Stimulated activated naive CD8-positive, alpha-beta T cell treated with anti-CD3 and anti-CD28 coated beads, Interleukin-15, Interleukin-2, amounts not matched to agents 100 U/mL and 50 U/mL, for 24 hours (primary cell): ENCODE data around the gene NPTN.
"Not testable (repeated sequence)": the region's sequence is repeated elsewhere in the genome, so short reads cannot be mapped to it uniquely, and the experiment has no call there.

Experiments used
- ATAC-seq: fragments of 150-1000 bp; cut with Tn5 transposase; one replicate; pipeline ENCODE4 v1.10.0; 2021
- DNase-seq: peaks from one replicate; pipeline ENCODE4 v3.0.0; 2021

NPTN gene

GRCh38 chr15:73570355-73571032 lies 62.7 kb downstream of the NPTN start:
- ATAC-seq, result no peak

GRCh38 chr15:73569361-73569760 lies 63.8 kb downstream of the NPTN start:
- DNase-seq, result no peak

More at GRCh38 chr15:73570355-73571032, 62.7 kb downstream of the NPTN start:
- no peak for DNase-seq

DNA sequence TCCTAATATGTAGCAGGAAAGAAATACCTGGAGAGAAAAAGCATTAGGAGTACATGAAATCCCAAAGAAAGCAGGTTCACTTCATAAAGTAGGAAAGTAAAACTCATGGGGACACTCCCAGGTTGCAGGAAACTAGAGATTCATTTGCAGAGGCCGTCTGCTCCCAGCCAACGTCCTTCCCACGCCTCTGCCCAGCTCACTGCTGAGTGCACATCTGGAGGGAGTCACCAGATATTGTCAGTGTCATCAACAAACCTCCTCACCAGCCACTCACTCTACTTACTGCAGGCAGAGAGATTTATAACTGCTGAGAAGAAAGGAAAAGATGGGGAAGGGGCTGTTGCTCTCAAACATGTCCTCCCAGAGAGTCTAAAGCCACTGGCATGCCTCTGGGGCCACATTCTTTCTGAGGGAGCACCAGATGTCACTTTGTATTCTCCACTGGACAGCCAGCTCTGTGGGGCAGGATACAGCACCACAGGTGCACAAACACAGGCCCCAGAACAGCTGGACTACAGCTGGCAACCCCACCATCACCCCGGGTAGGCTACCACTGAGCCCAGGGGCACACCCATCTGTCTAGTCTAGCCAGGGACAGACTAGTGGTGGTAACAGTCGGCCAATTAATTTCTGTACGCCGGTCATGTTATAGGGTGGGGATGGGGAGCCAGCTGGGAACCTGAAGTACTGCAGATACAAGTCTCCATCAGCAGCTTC lies 64.5 kb downstream of the NPTN start:
- DNase-seq (no peak), ATAC-seq (no peak)

More at GRCh38 chr15:73569361-73569760, 63.8 kb downstream of the NPTN start:
- ATAC-seq, result no peak

- no peak for DNase-seq
- ATAC-seq, result no peak
Observed at GRCh38 chr15:73567020-73567419, 66.2 kb downstream of the NPTN start.

GRCh38 chr15:73564255-73564654 lies 68.9 kb downstream of the NPTN start:
- ATAC-seq (no peak), DNase-seq (no peak)

GRCh38 chr15:73560501-73561117 lies 72.6 kb downstream of the NPTN start:
- DNase-seq (no peak), ATAC-seq (no peak)

DNA sequence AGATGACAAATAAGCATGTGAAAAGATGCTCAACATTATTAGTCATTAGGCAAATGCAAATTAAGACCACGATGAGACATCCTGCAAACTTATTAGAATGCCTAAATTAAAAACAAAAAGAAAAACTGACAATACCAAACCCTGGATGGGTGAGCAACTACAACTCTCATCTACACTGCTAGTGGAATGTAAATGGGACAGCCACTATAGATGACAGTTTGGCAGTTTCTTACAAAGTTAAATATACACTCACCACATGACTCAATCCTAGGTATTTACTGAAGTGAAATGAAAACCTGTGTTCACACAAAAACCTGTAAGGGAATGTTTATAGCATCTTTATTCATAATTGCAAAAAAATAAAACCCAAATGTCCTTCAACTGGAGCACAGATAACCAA lies 74.7 kb downstream of the NPTN start:
- no peak for ATAC-seq
- no peak for DNase-seq

- DNase-seq (no peak), ATAC-seq (no peak)
Observed at GRCh38 chr15:73555080-73555479, 78.1 kb downstream of the NPTN start.

- no peak for ATAC-seq
Observed at GRCh38 chr15:73550190-73550589, 83.0 kb downstream of the NPTN start.

DNA sequence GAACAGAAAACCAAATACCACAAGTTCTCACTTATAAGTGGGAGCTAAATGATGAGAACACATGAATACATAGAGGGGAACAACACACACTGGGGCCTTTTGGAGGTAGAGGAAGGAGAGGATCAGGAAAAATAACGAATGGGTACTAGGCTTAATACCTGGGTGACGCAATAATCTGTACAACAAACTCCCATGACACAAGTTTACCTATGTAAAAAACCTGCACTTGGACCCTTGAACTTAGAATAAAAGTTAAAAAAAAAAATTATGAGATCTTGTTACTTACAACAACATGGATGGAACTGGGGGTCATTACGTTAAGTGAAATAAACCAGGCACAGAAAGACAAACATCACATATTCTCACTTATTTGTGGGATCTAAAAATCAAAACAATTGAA lies 84.3 kb downstream of the NPTN start:
- DNase-seq, ATAC-seq: not testable (repeated sequence)

More at GRCh38 chr15:73550190-73550589, 83.0 kb downstream of the NPTN start:
- no peak for DNase-seq

DNA sequence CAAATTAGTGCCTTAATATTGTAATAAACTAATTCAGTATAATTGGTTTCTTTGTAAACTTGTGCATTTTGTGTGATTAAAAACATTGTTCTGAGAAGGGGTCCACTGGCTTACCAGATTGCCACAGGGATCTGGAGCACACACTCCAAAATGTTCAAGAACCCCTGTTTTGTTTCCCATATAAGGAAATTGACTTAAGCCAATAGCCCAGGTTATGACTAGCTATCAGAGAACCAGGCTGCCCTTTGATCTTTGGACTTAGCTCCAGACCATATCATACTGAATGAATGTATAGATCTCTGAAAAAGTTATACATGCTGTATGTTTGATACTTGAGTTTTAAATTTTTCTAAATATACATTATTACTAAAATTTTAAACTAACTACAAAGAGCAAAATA lies 91.7 kb downstream of the NPTN start:
- DNase-seq, result no peak
- no peak for ATAC-seq

DNA sequence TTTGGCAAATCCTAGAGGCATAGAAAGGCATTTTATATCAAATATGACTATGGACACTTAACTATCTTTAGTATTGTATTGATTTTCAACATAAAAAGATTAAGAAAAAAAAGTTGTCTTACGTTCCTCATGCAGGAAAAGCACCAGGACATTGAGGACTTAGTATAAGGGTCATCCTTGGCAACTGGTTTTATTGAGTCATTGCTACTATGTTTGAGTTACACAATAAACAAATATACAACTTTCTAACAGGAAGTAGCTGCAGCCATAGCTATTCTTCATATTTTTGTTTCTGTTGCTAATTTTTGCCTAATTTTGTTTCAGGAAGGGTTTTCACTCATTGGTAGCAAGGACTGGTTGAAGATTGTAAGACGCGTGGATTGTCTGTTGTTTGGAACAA lies 93.0 kb downstream of the NPTN start:
- ATAC-seq (no peak), DNase-seq (no peak)

- no peak for ATAC-seq
- DNase-seq, result no peak
Observed at GRCh38 chr15:73539212-73540128, 93.7 kb downstream of the NPTN start.

DNA sequence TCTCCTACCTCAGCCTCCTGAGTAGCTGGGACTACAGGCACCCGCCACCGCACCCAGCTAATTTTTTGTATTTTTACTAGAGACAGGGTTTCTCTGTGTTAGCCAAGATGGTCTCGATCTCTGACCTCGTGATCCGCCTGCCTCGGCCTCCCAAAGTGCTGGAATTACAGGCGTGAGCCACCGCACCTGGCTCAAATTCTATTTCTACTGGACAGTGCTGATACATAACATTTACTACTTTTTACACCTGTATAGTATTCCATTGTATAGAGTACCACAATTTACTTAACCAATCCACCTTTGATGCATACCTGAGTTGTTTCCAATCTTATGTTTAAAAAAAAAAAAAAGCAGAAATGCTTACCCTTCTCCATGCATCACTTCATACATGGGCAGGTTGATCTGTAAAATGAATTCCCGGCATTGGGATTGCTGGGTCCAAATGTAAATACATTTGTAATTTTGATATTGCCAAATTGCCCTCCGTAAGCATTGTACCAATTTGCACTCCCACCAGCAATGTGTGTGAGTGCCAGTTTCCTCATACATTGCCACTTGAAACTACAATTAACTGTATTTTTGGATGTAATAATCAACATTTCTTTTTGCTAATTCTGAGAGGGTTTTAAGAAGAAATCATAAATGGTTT lies 94.5 kb downstream of the NPTN start:
- no peak for DNase-seq
- no peak for ATAC-seq

- DNase-seq (no peak), ATAC-seq (no peak)
Observed at GRCh38 chr15:73538123-73538522, 95.1 kb downstream of the NPTN start.

DNA sequence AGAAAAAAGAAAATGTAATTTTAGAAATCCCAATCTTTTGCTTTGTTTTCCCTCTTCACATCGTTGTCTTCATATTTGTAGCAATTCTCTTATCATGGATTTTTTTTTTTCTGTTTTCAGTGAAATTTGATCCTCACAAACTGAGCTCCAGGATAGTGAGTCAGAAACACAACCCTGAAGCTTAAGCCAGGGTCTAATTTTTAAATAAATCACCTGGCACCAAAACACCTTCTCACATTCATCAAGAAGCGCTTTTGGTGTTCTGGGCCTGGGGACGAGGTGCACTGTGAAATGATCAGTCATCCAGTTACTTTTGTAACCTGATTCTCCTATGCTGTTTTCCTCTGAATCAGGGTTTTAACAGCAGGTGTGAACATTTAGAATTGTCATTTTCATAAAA lies 102.5 kb downstream of the NPTN start:
- no peak for ATAC-seq
- DNase-seq, result no peak

- DNase-seq, result no peak
- ATAC-seq, result no peak
Observed at GRCh38 chr15:73527598-73527997, 105.6 kb downstream of the NPTN start.

DNA sequence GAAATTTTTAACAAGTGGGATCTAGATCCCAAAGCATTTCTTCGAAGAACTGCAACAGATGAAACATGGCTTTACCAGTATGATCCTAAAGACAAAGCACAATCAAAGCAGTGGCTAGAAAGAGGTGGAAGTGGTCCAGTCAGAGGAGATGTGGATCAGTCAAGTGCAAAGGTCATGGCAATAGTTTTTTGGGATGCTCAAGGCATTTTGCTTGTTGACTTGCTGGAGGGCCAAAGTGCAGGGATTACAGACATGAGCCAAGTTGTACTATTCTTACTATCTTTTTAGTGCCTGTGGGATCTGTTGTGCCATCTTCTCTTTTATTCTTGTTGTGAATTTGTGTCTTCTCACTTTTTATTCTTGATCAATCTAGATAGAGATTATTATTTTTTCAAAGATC lies 108.3 kb downstream of the NPTN start:
- ATAC-seq (no peak), DNase-seq (no peak)

- ATAC-seq, result no peak
- no peak for DNase-seq
Observed at GRCh38 chr15:73522011-73522410, 111.2 kb downstream of the NPTN start.

DNA sequence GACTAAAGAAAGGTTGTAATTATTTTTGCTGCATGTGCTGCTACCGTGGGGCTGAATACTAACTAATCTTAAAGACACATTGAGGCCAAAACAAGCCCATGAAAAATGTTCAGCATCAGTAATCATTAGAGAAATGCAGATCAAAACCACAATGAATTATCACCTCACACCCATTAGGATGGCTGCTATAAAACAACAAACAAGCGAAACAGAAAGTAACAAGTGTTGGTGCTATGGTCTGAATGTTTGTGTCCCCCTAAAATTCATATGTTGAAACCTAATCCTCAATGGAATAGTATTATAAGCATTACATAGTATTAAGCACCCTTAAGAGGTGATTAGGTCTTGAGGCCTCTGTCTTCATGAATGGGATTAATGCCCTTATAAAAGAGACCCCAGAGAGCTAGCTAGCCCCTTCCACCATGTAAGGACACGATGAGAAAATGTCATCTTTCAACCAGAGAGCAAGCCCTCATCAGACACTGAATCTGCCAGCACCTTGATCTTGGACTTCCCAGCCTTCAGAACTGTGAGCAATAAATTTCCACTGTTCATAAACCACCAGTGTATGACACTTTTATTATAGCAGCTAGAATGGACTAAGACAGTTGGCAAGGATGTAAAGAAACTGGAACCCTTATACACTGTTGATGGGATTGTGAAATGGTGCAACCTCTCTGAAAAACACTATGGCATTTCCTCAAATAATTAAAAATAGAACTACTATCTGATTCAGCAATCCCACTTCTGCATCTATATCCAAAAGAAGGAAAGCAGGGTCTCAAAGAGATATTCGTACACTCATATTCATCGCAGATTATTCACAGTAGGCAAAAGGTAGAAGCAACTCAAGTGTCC lies 114.1 kb downstream of the NPTN start:
- no peak for ATAC-seq
- no peak for DNase-seq
